ENCODE data around the gene MEGF8. TPM values are rescaled to one million over a fixed set of nuclear protein-coding genes. Genes with fewer than 3 reads are reported as not detected.

Gene MEGF8
- total RNA-seq, result 14.4 and 36.0 TPM in 2 replicates

GRCh38 chr19:42325308-42325895 lies at the start of gene MEGF8:
Gene MEGF8 (plus strand): TSS chr19:42325635. CDS start chr19:42326244, 609 bp downstream.

GRCh38 chr19:42301646-42302203 lies 23.7 kb upstream of the MEGF8 start, which contains the start of gene PRR19:
Gene PRR19 (plus strand): TSS chr19:42302132. CDS start chr19:42309585, 7,453 bp downstream.

GRCh38 chr19:42313096-42313839 lies 12.2 kb upstream of the MEGF8 start, which contains the start of gene TMEM145:
Gene TMEM145 (plus strand): TSS chr19:42313309. CDS start chr19:42313377, 68 bp downstream.

GRCh38 chr19:42389899-42390298 lies 64.5 kb downstream of the MEGF8 start, which contains the start of gene CNFN:
Gene CNFN (minus strand): TSS chr19:42390297. CDS start chr19:42389037, 1,260 bp downstream.

GRCh38 chr19:42427313-42427712 lies 101.9 kb downstream of the MEGF8 start, which contains the start of gene LIPE:
Gene LIPE (minus strand): TSS chr19:42427388. CDS start chr19:42427149, 239 bp downstream.

Other genes starting within 250 kb of the MEGF8 start
- gene ZNF574, start 249.5 kb upstream of the MEGF8 start, total RNA-seq, result 12.4 and 14.6 TPM in 2 replicates
- gene POU2F2, start 193.2 kb upstream of the MEGF8 start, total RNA-seq, result 0.77 and 1.00 TPM in 2 replicates
- 23.1 and 29.7 TPM in 2 replicates for gene DEDD2, start 108.0 kb upstream of the MEGF8 start, total RNA-seq
- 13.8 and 16.9 TPM in 2 replicates for gene ZNF526, start 105.3 kb upstream of the MEGF8 start, total RNA-seq
- 14.2 and 15.8 TPM in 2 replicates for gene GSK3A, start 83.0 kb upstream of the MEGF8 start, total RNA-seq
- gene ERF, start 70.5 kb upstream of the MEGF8 start, total RNA-seq, result 15.9 and 22.9 TPM in 2 replicates
- 31.5 and 32.0 TPM in 2 replicates for gene CIC, start 56.4 kb upstream of the MEGF8 start, total RNA-seq
- gene PRR19, start 23.5 kb upstream of the MEGF8 start, total RNA-seq, result 0.37 and 0.55 TPM in 2 replicates
- gene PAFAH1B3, start 23.0 kb upstream of the MEGF8 start, total RNA-seq, result 38.1 and 58.9 TPM in 2 replicates
- 0.50 and 0.77 TPM in 2 replicates for gene TMEM145, start 12.3 kb upstream of the MEGF8 start, total RNA-seq
- not detected in 2 replicates for gene CNFN, start 64.7 kb downstream of the MEGF8 start, total RNA-seq
- gene LIPE, start 101.8 kb downstream of the MEGF8 start, total RNA-seq, result 3.0 and 3.7 TPM in 2 replicates
- not detected in 2 replicates for gene CXCL17, start 117.3 kb downstream of the MEGF8 start, total RNA-seq
- under 0.01 TPM in 1 of 2 replicates, not detected in the other for gene CEACAM1, start 202.8 kb downstream of the MEGF8 start, total RNA-seq

Measured in uterine smooth muscle cell (primary cell).